RWPE1 (cell line): ENCODE data around the gene TRAPPC10.

Experiments
- CTCF ChIA-PET: fragments of 350-600 bp; sonication (Branson Sonifier 250); formaldehyde crosslinking; extraction: SDS; loops from one replicate; lab custom pipeline; 2021; lab: Yijun Ruan, JAX
- POLR2A ChIA-PET: fragments of 400-600 bp; formaldehyde crosslinking; extraction: SDS; loops from one replicate; lab custom pipeline; 2020; ENCODE audit warnings: antibody characterized with exemption; ENCODE audit not compliant: low non-redundant PET; lab: Yijun Ruan, JAX
- DNase-seq: peaks from one replicate; pipeline ENCODE4 v3.0.0; 2012; ENCODE audit warnings: low spot score
- H3K27ac ChIP-seq: fragments of 450-650 bp; 2 replicates; pipeline ENCODE4 v1.5.1; 2017
- CTCF ChIP-seq: fragments of 450-650 bp; conservative IDR thresholded peaks from 2 replicates; pipeline ENCODE4 v1.5.1; 2017; ENCODE audit warnings: low read depth, mild to moderate bottlenecking

TRAPPC10 gene

DNA sequence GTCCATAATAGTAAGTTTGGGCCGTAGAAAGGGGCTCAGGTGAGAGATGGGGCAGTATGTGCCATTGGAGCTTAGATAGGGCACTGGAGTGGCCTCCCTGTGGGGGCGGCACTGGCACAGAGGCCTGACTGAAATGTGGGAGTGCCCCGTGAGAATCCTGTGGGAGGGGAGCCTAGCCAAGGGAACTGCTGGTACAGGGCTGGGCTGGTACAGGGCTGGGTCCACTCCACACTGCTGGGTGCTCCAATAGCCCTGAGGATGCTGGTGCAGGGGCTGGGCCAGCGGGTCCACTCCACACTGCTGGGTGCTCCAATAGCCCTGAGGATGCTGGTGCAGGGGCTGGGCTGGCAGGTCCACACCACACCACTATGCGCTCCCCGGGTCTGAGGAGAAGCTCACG, 50.3 kb downstream of the TRAPPC10 start:
- DNase-seq, result no peak
- TF ChIP-seq CTCF, result no peak
- ChIA-PET POLR2A (no interaction called here), CTCF (interaction anchor here (0.6 kb wide), 1 partner anchor 32 kb away, joined by 3 read pairs; no protein-coding TSS in a partner anchor)
- no peak overlapping the region for H3K27ac ChIP-seq

- ChIA-PET CTCF (interaction anchor here (0.5 to 1.0 kb wide), 3 partner anchors 12 to 22 kb away, joined by 3 to 5 read pairs (median 4); no protein-coding TSS in a partner anchor), POLR2A (no interaction called here)
- DNase-seq, result no peak
- 0 out of 2 replicates have a peak overlapping the region, but pooled peaks have one; percentile 5 for H3K27ac ChIP-seq
- no peak for TF ChIP-seq CTCF
These were observed 51.2 kb downstream of the TRAPPC10 start for GRCh38 chr21:44063151-44063912.

DNA sequence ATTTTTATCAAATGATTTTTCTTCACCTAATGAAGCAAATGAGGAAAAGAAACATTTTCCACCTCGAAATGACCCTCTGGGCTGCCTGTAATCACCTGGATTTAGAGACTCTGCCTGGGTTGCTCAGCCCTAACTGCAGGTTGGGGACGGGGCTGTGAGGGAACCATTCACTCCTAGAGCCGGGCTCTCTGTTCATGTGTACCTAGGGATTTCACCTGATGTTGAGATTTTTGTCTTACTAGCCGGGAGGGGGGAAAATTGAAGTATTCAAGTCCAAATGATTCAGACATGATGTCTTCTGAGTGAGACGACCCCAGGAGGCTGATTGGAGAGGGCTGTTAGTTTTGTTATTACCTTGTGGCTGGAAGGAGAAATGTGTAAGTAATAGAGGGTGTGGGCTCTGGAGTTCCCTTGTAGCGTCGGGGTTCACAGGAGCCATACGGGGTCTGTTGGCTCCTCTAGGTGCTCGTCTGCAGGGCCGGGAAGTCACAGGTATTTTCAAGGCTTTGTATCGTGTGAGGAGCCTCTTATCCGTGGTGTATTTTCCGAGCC, 52.8 kb downstream of the TRAPPC10 start:
- CTCF ChIA-PET, result no interaction called here
- POLR2A ChIA-PET, result no interaction called here
- H3K27ac ChIP-seq, result peak overlapping the region; percentile 19; the same call in 1 of the 2 replicates
- no peak for TF ChIP-seq CTCF
- DNase-seq, result no peak

- H3K27ac ChIP-seq, result peak overlapping the region; percentile 19; the same call in 1 of the 2 replicates
- no peak for TF ChIP-seq CTCF
- CTCF ChIA-PET, result no interaction called here
- no peak for DNase-seq
- POLR2A ChIA-PET, result no interaction called here
These were observed 53.3 kb downstream of the TRAPPC10 start for GRCh38 chr21:44065428-44065827.

- CTCF ChIA-PET, result no interaction called here
- H3K27ac ChIP-seq, result peak overlapping the region; percentile 19; the same call in 1 of the 2 replicates
- TF ChIP-seq CTCF, result no peak
- POLR2A ChIA-PET, result no interaction called here
- no peak for DNase-seq
These were observed 54.0 kb downstream of the TRAPPC10 start for GRCh38 chr21:44066116-44066515.

- CTCF ChIA-PET, result interaction anchor here (0.6 kb wide), 1 partner anchor 188 kb away, joined by 3 read pairs; no protein-coding TSS in a partner anchor
- no peak for DNase-seq
- no peak for TF ChIP-seq CTCF
- POLR2A ChIA-PET, result no interaction called here
- H3K27ac ChIP-seq, result peak overlapping the region; percentile 1; the same call in 1 of the 2 replicates
These were observed 55.1 kb downstream of the TRAPPC10 start for GRCh38 chr21:44067011-44067839.
